ENCODE results near the gene STING1. TPM values are rescaled to one million over a fixed set of nuclear protein-coding genes. Genes with fewer than 3 reads are reported as not detected.
A peak's percentile ranks its signal among the peaks of the same experiment; 100 is the strongest.
"Not testable (repeated sequence)": the region's sequence is repeated elsewhere in the genome, so short reads cannot be mapped to it uniquely, and the experiment has no call there.

Gene STING1
- polyA plus RNA-seq, 1 experiment: 50.6 TPM

- TF ChIP-seq CTCF (IDR thresholded peaks at IDR 0.05; ENCODE audit: low read depth, low read length): no peak
- POLR2A ChIA-PET: interaction anchor here (0.7 kb wide), 1 partner anchor 123 kb away, joined by 3 read pairs; no protein-coding TSS in a partner anchor
Observed at GRCh38 chr5:139488260-139488659, 5.7 kb upstream of the STING1 start.

GRCh38 chr5:139486201-139486600 is 3.6 kb upstream of the STING1 start:
- no peaks in the 10 kb centered on the region for H3K27me3 ChIP-seq (ENCODE audit: control insufficient read depth, insufficient read depth, low read length)
- no peak overlapping the region for H3K27ac ChIP-seq (ENCODE audit: low read depth, low read length)
- CTCF ChIA-PET: no interaction called here
- POLR2A ChIA-PET: no interaction called here
- no peaks in the 10 kb centered on the region for H3K9me3 ChIP-seq (ENCODE audit: control insufficient read depth, insufficient read depth, low read length)
- no peak for DNase-seq (ENCODE audit: low read depth, low spot score)
- H3K4me3 ChIP-seq (ENCODE audit: low read depth, low read length): no peak overlapping the region
- no peak for TF ChIP-seq CTCF (IDR thresholded peaks at IDR 0.05; ENCODE audit: low read depth, low read length)

More at GRCh38 chr5:139488260-139488659, 5.7 kb upstream of the STING1 start:
- H3K9me3 ChIP-seq (ENCODE audit: control insufficient read depth, insufficient read depth, low read length): no peaks in the 10 kb centered on the region
- CTCF ChIA-PET: no interaction called here
- H3K27me3 ChIP-seq (ENCODE audit: control insufficient read depth, insufficient read depth, low read length): no peaks in the 10 kb centered on the region
- H3K4me3 ChIP-seq (ENCODE audit: low read depth, low read length): no peak overlapping the region
- no peak overlapping the region for H3K27ac ChIP-seq (ENCODE audit: low read depth, low read length)
- DNase-seq (ENCODE audit: low read depth, low spot score): no peak

- CTCF ChIA-PET: interaction anchor here (1.0 to 1.7 kb wide), 3 partner anchors 30 to 61 kb away, joined by 3 to 8 read pairs (median 5); no protein-coding TSS in a partner anchor
- POLR2A ChIA-PET: interaction anchor here (0.9 to 1.5 kb wide), 5 partner anchors 9 to 78 kb away, joined by 3 to 7 read pairs (median 5); partner anchors contain the start of gene UBE2D2
- H3K27me3 ChIP-seq (ENCODE audit: control insufficient read depth, insufficient read depth, low read length); DNase-seq (ENCODE audit: low read depth, low spot score); H3K9me3 ChIP-seq (ENCODE audit: control insufficient read depth, insufficient read depth, low read length): not testable (repeated sequence)
- 0 out of 2 replicates have a peak overlapping the region, but pooled peaks have one; percentile 76 for H3K4me3 ChIP-seq (ENCODE audit: low read depth, low read length)
- H3K27ac ChIP-seq (ENCODE audit: low read depth, low read length): peak overlapping the region; percentile 92
Observed at GRCh38 chr5:139482890-139483208, 291 bp upstream of the STING1 start.

- TF ChIP-seq CTCF (IDR thresholded peaks at IDR 0.05; ENCODE audit: low read depth, low read length): peak; percentile 30
- no peak for DNase-seq (ENCODE audit: low read depth, low spot score)
- CTCF ChIA-PET: interaction anchor here (0.9 to 1.7 kb wide), 3 partner anchors 22 to 60 kb away, joined by 3 to 8 read pairs (median 5); no protein-coding TSS in a partner anchor
Observed at GRCh38 chr5:139481580-139482049, 943 bp downstream of the STING1 start.

GRCh38 chr5:139481122-139481533 is 1.4 kb downstream of the STING1 start:
- TF ChIP-seq CTCF (IDR thresholded peaks at IDR 0.05; ENCODE audit: low read depth, low read length): no peak
- H3K27ac ChIP-seq (ENCODE audit: low read depth, low read length): peak overlapping the region; percentile 92
- peak overlapping the region; percentile 76 for H3K4me3 ChIP-seq (ENCODE audit: low read depth, low read length)
- no peaks in the 10 kb centered on the region for H3K27me3 ChIP-seq (ENCODE audit: control insufficient read depth, insufficient read depth, low read length)
- ChIA-PET CTCF (interaction anchor here (1.2 kb wide), 1 partner anchor 58 kb away, joined by 3 read pairs; no protein-coding TSS in a partner anchor), POLR2A (interaction anchor here (1.4 to 1.5 kb wide), 2 partner anchors 22 to 37 kb away, joined by 3 to 5 read pairs; no protein-coding TSS in a partner anchor)
- no peaks in the 10 kb centered on the region for H3K9me3 ChIP-seq (ENCODE audit: control insufficient read depth, insufficient read depth, low read length)
- no peak for DNase-seq (ENCODE audit: low read depth, low spot score)

More at GRCh38 chr5:139481580-139482049, 943 bp downstream of the STING1 start:
- POLR2A ChIA-PET: interaction anchor here (0.5 to 1.5 kb wide), 7 partner anchors 8 to 93 kb away, joined by 3 to 7 read pairs (median 5); partner anchors contain the start of gene UBE2D2
- Histone ChIP-seq H3K9me3 (ENCODE audit: control insufficient read depth, insufficient read depth, low read length) (no peaks in the 10 kb centered on the region), H3K27ac (ENCODE audit: low read depth, low read length) (peak overlapping the region; percentile 92), H3K27me3 (ENCODE audit: control insufficient read depth, insufficient read depth, low read length) (no peaks in the 10 kb centered on the region), H3K4me3 (ENCODE audit: low read depth, low read length) (peak overlapping the region; percentile 76)

GRCh38 chr5:139479729-139480128 is 2.8 kb downstream of the STING1 start:
- CTCF ChIA-PET: interaction anchor here (0.6 to 1.2 kb wide), 5 partner anchors 20 to 60 kb away, joined by 3 to 5 read pairs (median 3); no protein-coding TSS in a partner anchor
- H3K27ac ChIP-seq (ENCODE audit: low read depth, low read length); H3K27me3 ChIP-seq (ENCODE audit: control insufficient read depth, insufficient read depth, low read length); H3K4me3 ChIP-seq (ENCODE audit: low read depth, low read length); H3K9me3 ChIP-seq (ENCODE audit: control insufficient read depth, insufficient read depth, low read length); DNase-seq (ENCODE audit: low read depth, low spot score): not testable (repeated sequence)
- POLR2A ChIA-PET: interaction anchor here (0.6 to 0.7 kb wide), 3 partner anchors 11 to 45 kb away, joined by 3 to 8 read pairs (median 4); no protein-coding TSS in a partner anchor

- H3K4me3 ChIP-seq (ENCODE audit: low read depth, low read length); DNase-seq (ENCODE audit: low read depth, low spot score); POLR2A ChIA-PET; H3K27ac ChIP-seq (ENCODE audit: low read depth, low read length); H3K9me3 ChIP-seq (ENCODE audit: control insufficient read depth, insufficient read depth, low read length); H3K27me3 ChIP-seq (ENCODE audit: control insufficient read depth, insufficient read depth, low read length): not testable (repeated sequence)
- CTCF ChIA-PET: interaction anchor here (0.7 kb wide), 1 partner anchor 56 kb away, joined by 3 read pairs; no protein-coding TSS in a partner anchor
Observed at GRCh38 chr5:139478657-139479423, 3.7 kb downstream of the STING1 start.

All from AG04450 (cell line).